Right atrium auricular region (tissue), 2 donors: ENCODE measurements around the gene ATP1A1. TPM values are rescaled to one million over a fixed set of nuclear protein-coding genes. Genes with fewer than 3 reads are reported as not detected.

Source experiments
- DNase-seq: peaks from one replicate; pipeline ENCODE4 v3.0.0-alpha.2; 2019; ENCODE audit warnings: low spot score
- H3K27ac ChIP-seq, 2 donors: fragments of 200-600 bp; sonication (generic); 1 replicate in 1 of 2; 2 replicates in 1 of 2; pipeline ENCODE4 v1.5.1; 2016 to 2019
- H3K27me3 ChIP-seq, 2 donors: fragments of 200-600 bp; sonication (generic); one replicate each; pipeline versions ENCODE4 v1.5.1 to v1.6.0; 2017 to 2019
- H3K36me3 ChIP-seq: fragments of 200-600 bp; sonication (generic); one replicate; pipeline ENCODE4 v1.5.1; 2016
- H3K4me1 ChIP-seq, 2 donors: fragments of 200-600 bp; sonication (generic); one replicate each; pipeline versions ENCODE4 v1.5.1 to v1.6.0; 2017 to 2019
- H3K4me3 ChIP-seq, 2 donors: fragments of 200-600 bp; sonication (generic); 1 replicate in 1 of 2; 2 replicates in 1 of 2; pipeline ENCODE4 v1.5.1; 2017 to 2019; ENCODE audit warnings: mild to moderate bottlenecking in 1 of 2, moderate library complexity in 1 of 2
- H3K9me3 ChIP-seq, 2 donors: fragments of 200-600 bp; sonication (generic); one replicate each; pipeline ENCODE4 v1.5.1; 2019
- CTCF ChIP-seq, 2 donors: fragments of 200-600 bp; sonication (generic); IDR thresholded peaks; one replicate each; pipeline ENCODE4 v1.5.1; 2019; ENCODE audit warnings: antibody characterized with exemption in 2 of 2
- total RNA-seq, 2 donors: library from RNA; depleted of rRNA; stranded (reverse); fragments of >200 nt; gene quantifications; one replicate each; pipeline ENCODE4 v1.1.0, GENCODE V29; 2016

Gene ATP1A1
- total RNA-seq, 2 donors from 2014 or later: 148 to 256 TPM

GRCh38 chr1:116367256-116367945 lies 5.6 kb upstream of the ATP1A1 start:
- H3K9me3 ChIP-seq: no peaks in the 10 kb centered on the region
- no peaks in the 10 kb centered on the region for H3K36me3 ChIP-seq
- H3K27me3 ChIP-seq: no peaks in the 10 kb centered on the region
- DNase-seq: no peak
- no peak overlapping the region for H3K27ac ChIP-seq
- no peak for TF ChIP-seq CTCF (IDR thresholded peaks at IDR 0.05)
- H3K4me3 ChIP-seq: no peak overlapping the region
- peaks cover 0 to 6% of the 10 kb centered on the region in 2 donors for H3K4me1 ChIP-seq

DNA sequence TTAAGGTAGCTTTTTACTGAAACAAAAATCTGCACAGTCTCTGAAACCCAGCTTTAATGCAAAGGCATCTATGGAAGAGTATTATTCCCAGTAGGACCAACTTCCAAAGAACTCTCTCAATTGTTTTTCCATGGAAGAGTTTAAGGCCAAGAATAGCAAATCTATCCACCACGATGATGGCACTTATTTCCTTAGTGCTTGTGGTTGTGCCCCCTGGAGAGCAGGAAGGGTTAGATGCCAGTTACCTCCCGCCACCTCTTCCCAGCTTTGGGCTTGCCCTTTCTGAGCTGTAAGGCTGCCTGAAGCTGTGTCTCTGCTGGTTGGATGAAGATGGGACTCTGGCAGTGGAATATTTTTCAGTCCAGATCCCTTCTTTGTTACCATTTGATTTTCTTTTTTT lies 4.8 kb upstream of the ATP1A1 start:
- no peak for TF ChIP-seq CTCF (IDR thresholded peaks at IDR 0.05)
- Histone ChIP-seq H3K27me3 (no peaks in the 10 kb centered on the region), H3K9me3 (no peaks in the 10 kb centered on the region), H3K4me3 (no peak overlapping the region), H3K27ac (no peak overlapping the region), H3K36me3 (no peaks in the 10 kb centered on the region), H3K4me1 (peaks cover 0 to 10% of the 10 kb centered on the region in 2 donors)
- DNase-seq: no peak

GRCh38 chr1:116370181-116370580 lies 2.9 kb upstream of the ATP1A1 start:
- no peak for DNase-seq
- no peaks in the 10 kb centered on the region for H3K27me3 ChIP-seq
- H3K4me3 ChIP-seq: no peak overlapping the region
- TF ChIP-seq CTCF (IDR thresholded peaks at IDR 0.05): no peak
- no peak overlapping the region for H3K27ac ChIP-seq
- H3K4me1 ChIP-seq: peaks cover 0 to 21% of the 10 kb centered on the region in 2 donors
- no peaks in the 10 kb centered on the region for H3K9me3 ChIP-seq
- no peaks in the 10 kb centered on the region for H3K36me3 ChIP-seq

DNA sequence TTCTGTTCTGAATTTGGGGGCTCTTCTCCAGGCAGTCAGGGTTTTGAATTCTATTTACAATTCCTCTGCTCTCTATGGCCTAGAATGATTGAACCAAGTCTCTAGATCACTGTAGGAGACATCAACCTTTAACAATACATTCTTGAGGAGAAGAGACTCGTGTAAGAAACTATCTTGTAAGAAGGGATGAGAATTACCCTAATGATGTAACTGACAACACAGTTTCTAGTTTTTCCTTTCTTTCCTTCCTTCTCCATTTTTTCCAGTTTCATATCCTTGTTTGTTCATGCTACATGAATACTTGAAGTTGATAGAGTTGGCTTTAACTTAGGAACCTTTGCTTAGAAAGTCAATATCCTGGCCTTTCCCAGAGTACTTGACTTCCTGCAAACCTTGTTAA lies 1.3 kb upstream of the ATP1A1 start:
- no peak for TF ChIP-seq CTCF (IDR thresholded peaks at IDR 0.05)
- no peaks in the 10 kb centered on the region for H3K27me3 ChIP-seq
- no peaks in the 10 kb centered on the region for H3K36me3 ChIP-seq
- no peak for DNase-seq
- H3K9me3 ChIP-seq: no peaks in the 10 kb centered on the region
- H3K4me3 ChIP-seq: no peak overlapping the region
- peaks cover 0 to 37% of the 10 kb centered on the region in 2 donors for H3K4me1 ChIP-seq
- peak overlapping the region in 1 of 2 donors; percentile 98 for H3K27ac ChIP-seq

DNA sequence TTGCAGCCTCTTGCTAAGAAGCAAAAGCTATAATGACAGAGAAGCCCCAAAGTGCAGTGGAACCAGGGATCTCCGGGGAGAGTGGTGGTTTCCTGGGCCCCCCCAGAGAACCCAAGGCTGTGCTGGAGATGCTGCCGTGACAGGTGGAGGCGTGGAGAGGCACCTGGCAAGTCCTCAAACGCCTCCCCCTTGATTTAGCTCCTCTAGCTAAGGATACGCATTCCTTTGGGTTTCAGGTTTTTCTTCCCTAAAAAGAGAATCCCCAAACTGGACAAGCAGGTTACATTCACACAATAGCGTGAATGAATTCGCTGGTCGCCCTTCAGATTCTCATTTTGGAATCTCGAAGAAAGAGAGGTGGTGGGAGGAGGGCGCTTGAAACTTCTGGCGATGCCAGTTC lies 853 bp upstream of the ATP1A1 start:
- DNase-seq: no peak
- Histone ChIP-seq H3K9me3 (no peaks in the 10 kb centered on the region), H3K4me3 (peak overlapping the region; percentile 90), H3K27me3 (no peaks in the 10 kb centered on the region), H3K36me3 (no peaks in the 10 kb centered on the region), H3K27ac (peak overlapping the region; percentile 90 to 98), H3K4me1 (peaks cover 0 to 41% of the 10 kb centered on the region in 2 donors)
- TF ChIP-seq CTCF (IDR thresholded peaks at IDR 0.05): no peak
